Calu3 (cell line): ENCODE data around the gene CIROP. TPM values are rescaled to one million over a fixed set of nuclear protein-coding genes. Genes with fewer than 3 reads are reported as not detected.

Experiments
- BruUV-seq: library from RNA; stranded (reverse); fragments of 400-500 nt; replicated peaks from 2 replicates; lab custom pipeline; 2021; lab: Mats Ljungman, UMichigan
- CTCF ChIA-PET: fragments of 300-600 bp; sonication (Branson Sonifier 250); formaldehyde crosslinking; loops from one replicate; lab custom pipeline; 2022; ENCODE audit warnings: antibody characterized with exemption; lab: Charles Lee
- DNase-seq: peaks from one replicate; pipeline ENCODE4 v3.0.0; 2022
- H3K27ac Mint-ChIP-seq: one replicate; pipeline ENCODE4 v1.8.0; 2022; ENCODE audit warnings: mixed read lengths; ENCODE audit not compliant: unreplicated experiment
- H3K27me3 Mint-ChIP-seq: one replicate; pipeline ENCODE4 v1.8.0; 2022; ENCODE audit warnings: mixed read lengths; ENCODE audit not compliant: unreplicated experiment
- H3K36me3 Mint-ChIP-seq: one replicate; pipeline ENCODE4 v1.8.0; 2022; ENCODE audit warnings: mild to moderate bottlenecking, moderate library complexity, mixed read lengths; ENCODE audit not compliant: insufficient read depth, unreplicated experiment
- H3K4me1 Mint-ChIP-seq: one replicate; pipeline ENCODE4 v1.8.0; 2022; ENCODE audit warnings: mild to moderate bottlenecking, low read depth, mixed read lengths; ENCODE audit not compliant: unreplicated experiment
- H3K4me3 Mint-ChIP-seq: one replicate; pipeline ENCODE4 v1.8.0; 2022; ENCODE audit warnings: mild to moderate bottlenecking, low read depth, moderate library complexity, mixed read lengths; ENCODE audit not compliant: unreplicated experiment
- H3K9me3 Mint-ChIP-seq: one replicate; pipeline ENCODE4 v1.8.0; 2022; ENCODE audit warnings: low read depth, mixed read lengths; ENCODE audit not compliant: unreplicated experiment
- intact Hi-C: fragments of 100-400 bp; cut with micrococcal nuclease; formaldehyde crosslinking; loops from one replicate; pipeline ENCODE4 v1.10.0; 2022; ENCODE audit not compliant: unreplicated experiment
- total RNA-seq: library from RNA; stranded (reverse); gene quantifications from 2 replicates; pipeline ENCODE4 v1.2.3, GENCODE V29; 2022
- TF ChIP-seq, protein P1 (sequence below): fragments of 200-600 bp; IDR thresholded peaks from one replicate; pipeline ENCODE4 v1.8.0; 2022; ENCODE audit warnings: antibody characterized with exemption; ENCODE audit not compliant: unreplicated experiment

Gene CIROP
- total RNA-seq, 1 experiment from 2014 or later, result not detected

DNA sequence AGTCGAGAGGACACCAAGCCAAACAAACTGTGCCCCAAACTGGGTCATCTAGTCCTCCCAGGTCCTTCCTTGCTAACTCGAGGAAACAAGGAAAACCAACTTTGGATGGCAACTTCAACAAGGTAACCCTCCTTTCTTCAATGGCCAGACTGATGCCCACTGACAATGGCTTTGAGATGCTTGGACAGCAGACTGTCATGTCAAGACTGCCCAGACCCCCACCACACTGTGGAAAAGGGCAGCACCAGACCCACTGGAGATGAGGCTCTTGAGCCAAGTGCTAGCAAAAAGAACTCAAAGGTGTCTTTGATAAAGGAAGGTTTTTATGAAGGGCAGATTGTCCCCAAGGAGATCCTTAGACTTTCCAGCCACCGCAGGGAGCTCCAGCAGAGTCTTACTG is 38.4 kb downstream of the CIROP start:
- TF ChIP-seq, protein P1, sequence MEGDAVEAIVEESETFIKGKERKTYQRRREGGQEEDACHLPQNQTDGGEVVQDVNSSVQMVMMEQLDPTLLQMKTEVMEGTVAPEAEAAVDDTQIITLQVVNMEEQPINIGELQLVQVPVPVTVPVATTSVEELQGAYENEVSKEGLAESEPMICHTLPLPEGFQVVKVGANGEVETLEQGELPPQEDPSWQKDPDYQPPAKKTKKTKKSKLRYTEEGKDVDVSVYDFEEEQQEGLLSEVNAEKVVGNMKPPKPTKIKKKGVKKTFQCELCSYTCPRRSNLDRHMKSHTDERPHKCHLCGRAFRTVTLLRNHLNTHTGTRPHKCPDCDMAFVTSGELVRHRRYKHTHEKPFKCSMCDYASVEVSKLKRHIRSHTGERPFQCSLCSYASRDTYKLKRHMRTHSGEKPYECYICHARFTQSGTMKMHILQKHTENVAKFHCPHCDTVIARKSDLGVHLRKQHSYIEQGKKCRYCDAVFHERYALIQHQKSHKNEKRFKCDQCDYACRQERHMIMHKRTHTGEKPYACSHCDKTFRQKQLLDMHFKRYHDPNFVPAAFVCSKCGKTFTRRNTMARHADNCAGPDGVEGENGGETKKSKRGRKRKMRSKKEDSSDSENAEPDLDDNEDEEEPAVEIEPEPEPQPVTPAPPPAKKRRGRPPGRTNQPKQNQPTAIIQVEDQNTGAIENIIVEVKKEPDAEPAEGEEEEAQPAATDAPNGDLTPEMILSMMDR, result no peak
- Mint-ChIP-seq H3K36me3 (peaks cover 72% of the 10 kb centered on the region), H3K9me3 (no peaks in the 10 kb centered on the region), H3K27ac (no peak overlapping the region), H3K4me3 (no peak overlapping the region), H3K4me1 (peaks cover 44% of the 10 kb centered on the region), H3K27me3 (no peaks in the 10 kb centered on the region)
- DNase-seq, result no peak
- intact Hi-C loops, result no loop called here
- no TSS peak for BruUV-seq
- CTCF ChIA-PET, result no interaction called here

DNA sequence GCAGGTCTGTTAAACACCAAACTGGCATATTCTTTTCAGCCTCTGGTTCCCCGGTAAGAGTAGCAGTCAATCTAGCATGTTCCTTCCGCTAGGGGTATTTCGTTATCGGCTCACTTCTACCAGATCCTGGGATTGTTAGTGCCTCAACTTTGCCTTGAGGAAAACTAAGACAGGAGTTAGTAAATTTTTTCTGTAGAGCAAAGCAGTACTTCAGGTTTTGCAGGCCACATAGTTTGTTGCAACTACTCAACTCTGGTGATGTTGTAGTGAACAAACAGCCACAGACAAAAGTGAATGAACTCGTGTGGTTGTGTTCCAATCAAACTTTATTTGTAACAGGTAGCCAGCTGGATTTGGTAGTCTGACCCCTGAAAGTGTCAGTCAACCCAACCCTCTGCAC is 41.2 kb downstream of the CIROP start:
- intact Hi-C loops, result no loop called here

DNA sequence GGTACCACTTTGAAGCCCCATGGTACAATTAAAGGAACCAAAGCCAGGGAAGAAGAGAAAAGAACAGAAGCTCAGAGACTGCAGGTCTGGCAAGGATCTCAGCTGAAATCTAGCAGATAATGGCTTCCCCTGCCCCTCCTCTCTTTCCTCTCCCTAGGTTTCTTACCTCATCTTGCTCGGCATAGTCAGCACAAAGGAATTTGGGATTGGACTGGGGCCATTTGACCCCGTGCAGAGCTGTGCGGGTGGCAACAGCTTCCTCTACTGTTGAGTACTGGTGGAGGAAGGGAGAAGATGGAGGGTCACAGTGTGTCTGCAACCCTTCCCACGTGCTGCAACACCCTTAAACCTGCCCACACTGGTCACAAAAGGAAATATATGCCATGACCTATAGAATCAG is 42.8 kb downstream of the CIROP start:
- Mint-ChIP-seq H3K4me1 (peaks cover 34% of the 10 kb centered on the region), H3K9me3 (no peaks in the 10 kb centered on the region), H3K4me3 (peak overlapping the region; percentile 30), H3K27ac (peak overlapping the region; percentile 67), H3K27me3 (no peaks in the 10 kb centered on the region), H3K36me3 (peaks cover 67% of the 10 kb centered on the region)
- TF ChIP-seq, protein P1, result no peak
- no TSS peak for BruUV-seq
- intact Hi-C loops, result no loop called here
- DNase-seq, result peak; percentile 85
- CTCF ChIA-PET, result interaction anchor here (0.7 to 1.3 kb wide), 10 partner anchors 9 to 239 kb away, joined by 4 to 9 read pairs (median 6); partner anchors contain the start of genes ACIN1, AJUBA and C14orf119

More for the DNA sequence above, 41.2 kb downstream of the CIROP start:
- Mint-ChIP-seq H3K27ac (no peak overlapping the region), H3K36me3 (peaks cover 65% of the 10 kb centered on the region), H3K27me3 (no peaks in the 10 kb centered on the region), H3K4me3 (no peak overlapping the region), H3K4me1 (peaks cover 26% of the 10 kb centered on the region), H3K9me3 (no peaks in the 10 kb centered on the region)
- CTCF ChIA-PET, result interaction anchor here (0.8 kb wide), 1 partner anchor 77 kb away, joined by 3 read pairs; no protein-coding TSS in a partner anchor
- no TSS peak for BruUV-seq
- no peak for DNase-seq
- TF ChIP-seq, protein P1, result no peak

DNA sequence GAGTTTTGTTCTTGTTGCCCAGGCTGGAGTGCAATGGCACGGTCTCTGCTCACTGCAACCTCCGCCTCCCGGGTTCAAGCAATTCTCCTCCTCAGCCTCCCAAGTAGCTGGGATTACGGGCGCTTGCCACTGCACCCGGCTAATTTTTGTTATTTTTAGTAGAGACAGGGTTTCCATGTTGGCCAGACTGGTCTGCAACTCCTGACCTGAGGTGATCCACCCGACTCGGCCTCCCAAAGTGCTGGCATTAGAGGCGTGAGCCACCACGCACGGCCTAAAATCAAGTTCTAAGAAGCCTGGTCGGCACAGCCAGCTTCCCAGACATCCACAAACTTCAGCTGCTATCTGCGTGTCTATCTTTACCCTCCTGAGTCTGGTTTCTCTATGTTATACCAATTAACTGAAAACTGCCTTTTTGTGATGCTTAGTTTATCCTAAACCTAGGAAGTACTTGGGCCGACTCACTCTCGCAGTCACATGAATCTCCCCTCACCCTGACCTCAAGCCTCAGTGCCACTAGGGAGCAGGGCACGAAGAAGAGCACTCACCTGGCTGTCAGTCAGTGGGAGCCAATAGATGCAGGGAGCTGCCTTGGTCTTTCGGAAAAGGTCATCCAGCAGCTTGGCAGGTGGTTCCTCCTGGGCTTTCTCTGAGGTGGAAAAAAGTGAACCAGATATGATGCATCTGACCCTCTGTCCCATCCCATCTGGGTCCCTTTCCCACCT is 44.1 kb downstream of the CIROP start:
- no peaks in the 10 kb centered on the region for H3K27me3 Mint-ChIP-seq
- BruUV-seq, result no TSS peak
- TF ChIP-seq, protein P1, result no peak
- peaks cover 47% of the 10 kb centered on the region for H3K4me1 Mint-ChIP-seq
- no peak overlapping the region for H3K4me3 Mint-ChIP-seq
- no peak overlapping the region for H3K27ac Mint-ChIP-seq
- DNase-seq, result no peak
- no peaks in the 10 kb centered on the region for H3K9me3 Mint-ChIP-seq
- peaks cover 65% of the 10 kb centered on the region for H3K36me3 Mint-ChIP-seq
- CTCF ChIA-PET, result no interaction called here
- intact Hi-C loops, result no loop called here
